ENCODE measurements around the gene NOP10. TPM values are rescaled to one million over a fixed set of nuclear protein-coding genes. Genes with fewer than 3 reads are reported as not detected.

Gene NOP10
- total RNA-seq, 2 donors from 2014 or later = 115 to 120 TPM

DNA sequence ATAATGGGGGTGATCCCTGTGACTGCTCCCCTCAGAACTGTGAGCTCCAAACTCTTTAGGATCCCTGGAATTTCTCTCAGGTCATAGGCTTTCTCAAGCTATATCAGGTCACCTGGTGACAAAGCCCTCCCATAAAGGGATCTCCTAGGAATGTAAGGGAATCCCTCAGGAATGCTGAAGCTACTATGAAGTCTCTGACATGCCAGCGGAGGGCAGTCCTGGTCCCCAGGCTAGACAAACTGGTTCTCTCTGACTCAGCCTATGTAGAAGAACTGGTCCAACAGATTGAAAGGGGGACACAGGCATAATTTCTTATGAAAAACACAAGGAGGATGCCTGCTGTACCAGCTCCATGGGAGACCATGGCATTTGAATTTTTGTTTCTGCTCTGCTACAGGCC is 17.4 kb upstream of the NOP10 start:
- peaks cover 0 to 6% of the 10 kb centered on the region in 2 donors for H3K4me1 ChIP-seq
- H3K4me3 ChIP-seq = no peak overlapping the region
- no peak overlapping the region for H3K27ac ChIP-seq
- TF ChIP-seq, protein P1, sequence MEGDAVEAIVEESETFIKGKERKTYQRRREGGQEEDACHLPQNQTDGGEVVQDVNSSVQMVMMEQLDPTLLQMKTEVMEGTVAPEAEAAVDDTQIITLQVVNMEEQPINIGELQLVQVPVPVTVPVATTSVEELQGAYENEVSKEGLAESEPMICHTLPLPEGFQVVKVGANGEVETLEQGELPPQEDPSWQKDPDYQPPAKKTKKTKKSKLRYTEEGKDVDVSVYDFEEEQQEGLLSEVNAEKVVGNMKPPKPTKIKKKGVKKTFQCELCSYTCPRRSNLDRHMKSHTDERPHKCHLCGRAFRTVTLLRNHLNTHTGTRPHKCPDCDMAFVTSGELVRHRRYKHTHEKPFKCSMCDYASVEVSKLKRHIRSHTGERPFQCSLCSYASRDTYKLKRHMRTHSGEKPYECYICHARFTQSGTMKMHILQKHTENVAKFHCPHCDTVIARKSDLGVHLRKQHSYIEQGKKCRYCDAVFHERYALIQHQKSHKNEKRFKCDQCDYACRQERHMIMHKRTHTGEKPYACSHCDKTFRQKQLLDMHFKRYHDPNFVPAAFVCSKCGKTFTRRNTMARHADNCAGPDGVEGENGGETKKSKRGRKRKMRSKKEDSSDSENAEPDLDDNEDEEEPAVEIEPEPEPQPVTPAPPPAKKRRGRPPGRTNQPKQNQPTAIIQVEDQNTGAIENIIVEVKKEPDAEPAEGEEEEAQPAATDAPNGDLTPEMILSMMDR (IDR thresholded peaks at IDR 0.05) = no peak
- H3K36me3 ChIP-seq = peaks cover 25% of the 10 kb centered on the region
- no peaks in the 10 kb centered on the region for H3K9me3 ChIP-seq
- DNase-seq (ENCODE audit: low spot score) = no peak
- H3K27me3 ChIP-seq = no peaks in the 10 kb centered on the region

DNA sequence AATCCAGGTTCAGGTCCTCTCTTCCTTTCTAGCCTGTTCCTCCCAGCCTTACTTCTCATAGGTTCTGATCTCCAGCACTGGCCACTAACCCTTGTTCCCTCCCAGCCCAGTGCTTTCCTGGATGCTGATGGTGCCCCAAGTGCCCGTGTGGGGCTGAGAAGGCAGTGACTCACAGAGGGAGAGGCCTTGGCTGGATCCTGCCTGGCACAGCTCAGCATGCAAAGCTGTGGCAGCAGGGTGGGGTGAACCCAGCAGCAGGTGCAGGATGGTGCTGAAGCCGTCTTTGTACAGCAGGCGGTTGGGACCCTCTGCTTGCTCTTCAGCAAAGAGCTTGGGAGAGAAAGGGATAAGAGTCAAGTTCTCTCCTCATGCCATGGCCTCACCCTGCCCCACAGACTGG is 16.5 kb upstream of the NOP10 start:
- TF ChIP-seq, protein P1 (IDR thresholded peaks at IDR 0.05) = no peak
- Histone ChIP-seq H3K4me1 (no peaks in the 10 kb centered on the region), H3K36me3 (peaks cover 25% of the 10 kb centered on the region), H3K9me3 (no peaks in the 10 kb centered on the region), H3K4me3 (no peak overlapping the region), H3K27ac (no peak overlapping the region), H3K27me3 (no peaks in the 10 kb centered on the region)
- no peak for DNase-seq (ENCODE audit: low spot score)

DNA sequence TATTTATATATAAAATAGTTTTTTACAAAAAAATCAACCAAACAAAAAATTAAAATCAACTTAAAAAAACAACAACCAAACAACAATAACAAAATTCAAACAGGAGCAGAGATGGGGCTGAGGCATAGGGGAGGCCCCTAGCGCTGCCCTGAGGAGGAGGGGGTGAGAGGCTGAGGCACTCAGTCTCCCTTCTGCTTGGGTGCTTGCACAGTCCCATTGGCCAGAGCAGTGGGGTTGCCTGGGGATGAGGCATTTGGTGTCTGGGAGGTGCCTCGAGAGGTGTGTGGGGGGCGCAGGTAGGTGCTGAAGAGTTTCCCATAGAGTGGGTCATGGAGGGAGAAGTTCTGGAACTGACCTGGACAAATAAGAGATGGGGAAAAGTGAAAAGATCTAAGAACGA is 16.0 kb upstream of the NOP10 start:
- DNase-seq (ENCODE audit: low spot score) = no peak
- H3K27ac ChIP-seq = no peak overlapping the region
- H3K27me3 ChIP-seq = no peaks in the 10 kb centered on the region
- TF ChIP-seq, protein P1 (IDR thresholded peaks at IDR 0.05) = no peak
- no peak overlapping the region for H3K4me3 ChIP-seq
- peaks cover 25% of the 10 kb centered on the region for H3K36me3 ChIP-seq
- no peaks in the 10 kb centered on the region for H3K4me1 ChIP-seq
- no peaks in the 10 kb centered on the region for H3K9me3 ChIP-seq

DNA sequence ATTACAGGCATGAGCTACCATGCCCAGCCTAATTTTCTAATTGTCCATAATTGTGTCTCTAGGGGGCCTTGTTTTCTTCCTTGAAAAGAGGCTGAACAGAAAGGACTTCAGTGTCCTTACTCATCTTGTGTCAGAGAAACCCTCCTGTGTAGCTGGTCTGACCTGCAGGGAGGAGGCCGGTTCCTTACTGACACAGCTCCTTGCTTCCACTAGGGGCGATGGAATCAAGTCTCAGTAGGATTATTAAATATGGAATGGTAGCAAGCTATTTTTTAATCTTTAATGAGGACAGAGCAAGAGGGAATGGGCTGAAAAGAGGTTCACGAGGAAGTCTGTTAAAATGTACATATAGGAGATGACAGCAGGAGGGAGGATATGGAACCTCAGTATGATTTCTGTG is 15.4 kb upstream of the NOP10 start:
- no peak for DNase-seq (ENCODE audit: low spot score)
- no peaks in the 10 kb centered on the region for H3K27me3 ChIP-seq
- no peak overlapping the region for H3K27ac ChIP-seq
- H3K9me3 ChIP-seq = no peaks in the 10 kb centered on the region
- no peak overlapping the region for H3K4me3 ChIP-seq
- no peaks in the 10 kb centered on the region for H3K4me1 ChIP-seq
- TF ChIP-seq, protein P1 (IDR thresholded peaks at IDR 0.05) = no peak
- H3K36me3 ChIP-seq = peaks cover 25% of the 10 kb centered on the region

DNA sequence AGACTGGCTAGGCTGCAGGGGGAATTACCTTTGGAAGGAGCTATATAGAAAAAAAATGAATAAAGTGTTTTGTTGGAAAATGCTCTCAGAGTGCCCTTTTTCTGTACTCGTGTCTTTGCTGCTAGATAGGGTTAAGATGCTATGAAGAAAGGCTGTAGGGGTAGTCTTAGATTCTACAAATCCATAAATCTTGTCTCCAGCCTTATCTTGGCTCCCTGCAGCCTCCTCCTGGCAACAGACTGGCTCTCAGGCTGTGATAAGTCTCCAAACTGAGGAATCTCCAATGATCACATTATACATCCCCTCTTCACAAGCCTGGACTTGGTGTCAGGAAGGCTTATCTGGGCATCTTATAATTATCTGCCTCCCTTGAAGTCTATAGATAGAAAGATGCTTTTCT is 14.7 kb upstream of the NOP10 start:
- H3K36me3 ChIP-seq = peaks cover 25% of the 10 kb centered on the region
- H3K9me3 ChIP-seq = no peaks in the 10 kb centered on the region
- TF ChIP-seq, protein P1 (IDR thresholded peaks at IDR 0.05) = no peak
- no peak for DNase-seq (ENCODE audit: low spot score)
- H3K27me3 ChIP-seq = no peaks in the 10 kb centered on the region
- no peak overlapping the region for H3K27ac ChIP-seq
- H3K4me3 ChIP-seq = no peak overlapping the region
- no peaks in the 10 kb centered on the region for H3K4me1 ChIP-seq

DNA sequence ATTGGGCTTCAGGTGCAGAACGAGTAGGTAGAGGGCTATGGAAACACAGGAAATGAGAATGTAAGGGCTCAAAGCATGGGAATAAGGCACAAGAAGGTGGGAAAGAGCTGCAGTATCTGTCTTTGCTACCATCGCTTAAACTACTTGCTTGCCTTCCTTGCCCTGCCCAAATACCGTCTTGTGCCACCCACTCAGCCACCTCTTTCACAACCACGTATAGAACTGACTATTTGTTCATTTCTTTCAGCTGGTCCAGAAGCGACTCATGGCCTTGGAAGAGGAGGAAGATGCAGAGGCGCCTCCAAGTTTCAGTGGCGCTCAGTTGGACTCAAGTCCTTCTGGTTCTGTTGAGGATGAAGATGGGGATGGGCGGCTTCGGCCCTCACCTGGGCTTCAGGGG is 12.3 kb upstream of the NOP10 start:
- peaks cover 20% of the 10 kb centered on the region for H3K36me3 ChIP-seq

More for the DNA sequence above, 12.3 kb upstream of the NOP10 start:
- H3K27ac ChIP-seq = no peak overlapping the region
- H3K4me1 ChIP-seq = no peaks in the 10 kb centered on the region
- TF ChIP-seq, protein P1 (IDR thresholded peaks at IDR 0.05) = no peak
- no peaks in the 10 kb centered on the region for H3K9me3 ChIP-seq
- no peak overlapping the region for H3K4me3 ChIP-seq
- no peaks in the 10 kb centered on the region for H3K27me3 ChIP-seq
- no peak for DNase-seq (ENCODE audit: low spot score)
